Measurements from ENCODE around the gene LPAR3. TPM values are rescaled to one million over a fixed set of nuclear protein-coding genes. Genes with fewer than 3 reads are reported as not detected.

The LPAR3 gene
- total RNA-seq, 1 donor from 2014 or later, result 6.4 TPM

- peaks cover 4% of the 10 kb centered on the region for H3K9me3 Mint-ChIP-seq
- no peak for DNase-seq (ENCODE audit: extremely low spot score, unreplicated experiment)
- no peaks in the 10 kb centered on the region for H3K4me1 Mint-ChIP-seq (ENCODE audit: unreplicated experiment)
- H3K4me3 Mint-ChIP-seq, result no peak overlapping the region
- no peak overlapping the region for H3K27ac Mint-ChIP-seq
- no peaks in the 10 kb centered on the region for H3K27me3 Mint-ChIP-seq
- TF ChIP-seq, protein P1, sequence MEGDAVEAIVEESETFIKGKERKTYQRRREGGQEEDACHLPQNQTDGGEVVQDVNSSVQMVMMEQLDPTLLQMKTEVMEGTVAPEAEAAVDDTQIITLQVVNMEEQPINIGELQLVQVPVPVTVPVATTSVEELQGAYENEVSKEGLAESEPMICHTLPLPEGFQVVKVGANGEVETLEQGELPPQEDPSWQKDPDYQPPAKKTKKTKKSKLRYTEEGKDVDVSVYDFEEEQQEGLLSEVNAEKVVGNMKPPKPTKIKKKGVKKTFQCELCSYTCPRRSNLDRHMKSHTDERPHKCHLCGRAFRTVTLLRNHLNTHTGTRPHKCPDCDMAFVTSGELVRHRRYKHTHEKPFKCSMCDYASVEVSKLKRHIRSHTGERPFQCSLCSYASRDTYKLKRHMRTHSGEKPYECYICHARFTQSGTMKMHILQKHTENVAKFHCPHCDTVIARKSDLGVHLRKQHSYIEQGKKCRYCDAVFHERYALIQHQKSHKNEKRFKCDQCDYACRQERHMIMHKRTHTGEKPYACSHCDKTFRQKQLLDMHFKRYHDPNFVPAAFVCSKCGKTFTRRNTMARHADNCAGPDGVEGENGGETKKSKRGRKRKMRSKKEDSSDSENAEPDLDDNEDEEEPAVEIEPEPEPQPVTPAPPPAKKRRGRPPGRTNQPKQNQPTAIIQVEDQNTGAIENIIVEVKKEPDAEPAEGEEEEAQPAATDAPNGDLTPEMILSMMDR (conservative IDR thresholded peaks at IDR 0.05), result no peak
- H3K36me3 Mint-ChIP-seq, result no peaks in the 10 kb centered on the region
Measured at GRCh38 chr1:84795213-84795612, 97.8 kb downstream of the LPAR3 start.

GRCh38 chr1:84792421-84792820, 100.6 kb downstream of the LPAR3 start:
- H3K4me3 Mint-ChIP-seq, result no peak overlapping the region
- no peak overlapping the region for H3K27ac Mint-ChIP-seq
- TF ChIP-seq, protein P1 (conservative IDR thresholded peaks at IDR 0.05), result no peak
- H3K27me3 Mint-ChIP-seq, result no peaks in the 10 kb centered on the region
- DNase-seq (ENCODE audit: extremely low spot score, unreplicated experiment), result no peak
- H3K4me1 Mint-ChIP-seq (ENCODE audit: unreplicated experiment), result no peaks in the 10 kb centered on the region
- peaks cover 9% of the 10 kb centered on the region for H3K9me3 Mint-ChIP-seq
- H3K36me3 Mint-ChIP-seq, result no peaks in the 10 kb centered on the region

DNA sequence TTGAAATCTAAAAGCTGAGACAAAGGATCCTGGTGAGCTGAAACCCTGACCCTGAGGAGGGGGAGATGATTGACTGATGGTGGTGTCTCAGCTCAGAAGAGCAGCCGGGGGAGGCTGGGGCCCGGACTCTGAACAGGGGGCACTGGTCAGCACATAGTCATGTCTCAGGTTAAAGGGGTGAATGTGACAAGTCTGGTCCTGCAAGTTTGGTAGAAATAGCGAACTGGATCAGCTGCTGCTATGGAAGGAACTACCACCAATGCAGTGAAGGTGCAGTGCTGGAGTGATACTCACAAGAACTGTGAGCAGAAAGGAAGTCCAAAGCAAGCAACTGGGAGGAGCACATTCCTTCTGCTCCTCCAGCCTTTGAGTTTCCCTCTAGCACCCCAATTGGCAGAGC, 104.0 kb downstream of the LPAR3 start:
- H3K27ac Mint-ChIP-seq, result no peak overlapping the region
- no peak overlapping the region for H3K4me3 Mint-ChIP-seq
- no peaks in the 10 kb centered on the region for H3K4me1 Mint-ChIP-seq (ENCODE audit: unreplicated experiment)
- TF ChIP-seq, protein P1 (conservative IDR thresholded peaks at IDR 0.05), result no peak
- no peaks in the 10 kb centered on the region for H3K36me3 Mint-ChIP-seq
- DNase-seq (ENCODE audit: extremely low spot score, unreplicated experiment), result no peak
- peaks cover 9% of the 10 kb centered on the region for H3K9me3 Mint-ChIP-seq
- H3K27me3 Mint-ChIP-seq, result no peaks in the 10 kb centered on the region

DNA sequence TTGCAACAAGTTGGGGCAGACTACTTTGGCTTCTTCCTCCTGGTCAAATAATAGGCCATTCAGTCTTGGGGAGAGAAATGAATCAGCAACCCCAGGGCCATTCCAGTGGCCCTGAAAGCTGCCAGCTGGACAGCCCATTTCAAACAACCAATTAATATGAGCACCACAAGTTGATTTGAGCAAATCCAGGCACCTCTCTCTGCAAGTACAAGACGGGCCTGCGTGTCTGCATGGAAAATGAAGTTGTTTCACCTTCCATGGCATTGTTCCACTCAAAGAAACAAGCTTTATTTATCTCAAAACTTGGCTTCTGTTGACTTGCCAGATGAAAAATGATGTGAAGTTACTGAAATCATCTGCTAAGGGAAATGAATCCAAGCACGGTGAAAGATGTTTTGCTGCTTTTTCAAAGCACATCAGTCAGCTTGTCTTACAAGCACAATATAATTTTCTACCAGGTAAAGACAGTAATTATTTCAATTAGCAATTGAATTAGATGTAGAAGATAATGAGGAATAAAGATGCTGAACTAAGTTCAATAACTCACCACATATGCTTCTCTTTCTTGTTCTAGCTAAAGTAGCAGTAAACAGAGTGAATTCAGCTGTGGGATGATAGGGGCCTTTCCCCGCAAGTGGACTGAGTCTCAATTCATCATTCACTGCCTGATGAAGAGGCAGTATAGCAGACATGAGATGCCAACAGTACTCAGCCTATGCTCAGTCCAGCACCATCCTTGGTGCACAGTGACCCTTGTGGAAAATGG, 107.6 kb downstream of the LPAR3 start:
- Mint-ChIP-seq H3K4me1 (ENCODE audit: unreplicated experiment) (no peaks in the 10 kb centered on the region), H3K4me3 (no peak overlapping the region), H3K9me3 (peaks cover 5% of the 10 kb centered on the region), H3K27ac (no peak overlapping the region), H3K27me3 (no peaks in the 10 kb centered on the region), H3K36me3 (no peaks in the 10 kb centered on the region)
- TF ChIP-seq, protein P1 (conservative IDR thresholded peaks at IDR 0.05), result no peak
- DNase-seq (ENCODE audit: extremely low spot score, unreplicated experiment), result no peak

- Mint-ChIP-seq H3K4me3 (no peak overlapping the region), H3K27me3 (no peaks in the 10 kb centered on the region), H3K9me3 (no peaks in the 10 kb centered on the region), H3K36me3 (no peaks in the 10 kb centered on the region), H3K27ac (no peak overlapping the region), H3K4me1 (ENCODE audit: unreplicated experiment) (no peaks in the 10 kb centered on the region)
- no peak for DNase-seq (ENCODE audit: extremely low spot score, unreplicated experiment)
- TF ChIP-seq, protein P1 (conservative IDR thresholded peaks at IDR 0.05), result no peak
Measured at GRCh38 chr1:84782881-84783280, 110.1 kb downstream of the LPAR3 start.

Measured in type B pancreatic cell (in vitro differentiated cells).